GM21529 (cell line): Measurements from ENCODE around the gene TBC1D14.
"Not testable (repeated sequence)": the region's sequence is repeated elsewhere in the genome, so short reads cannot be mapped to it uniquely, and the experiment has no call there.

ENCODE experiments used
- ATAC-seq: cut with Tn5 transposase; IDR thresholded peaks from one replicate; pipeline ENCODE4 v1.9.1; 2021; ENCODE audit not compliant: unreplicated experiment

TBC1D14 gene

DNA sequence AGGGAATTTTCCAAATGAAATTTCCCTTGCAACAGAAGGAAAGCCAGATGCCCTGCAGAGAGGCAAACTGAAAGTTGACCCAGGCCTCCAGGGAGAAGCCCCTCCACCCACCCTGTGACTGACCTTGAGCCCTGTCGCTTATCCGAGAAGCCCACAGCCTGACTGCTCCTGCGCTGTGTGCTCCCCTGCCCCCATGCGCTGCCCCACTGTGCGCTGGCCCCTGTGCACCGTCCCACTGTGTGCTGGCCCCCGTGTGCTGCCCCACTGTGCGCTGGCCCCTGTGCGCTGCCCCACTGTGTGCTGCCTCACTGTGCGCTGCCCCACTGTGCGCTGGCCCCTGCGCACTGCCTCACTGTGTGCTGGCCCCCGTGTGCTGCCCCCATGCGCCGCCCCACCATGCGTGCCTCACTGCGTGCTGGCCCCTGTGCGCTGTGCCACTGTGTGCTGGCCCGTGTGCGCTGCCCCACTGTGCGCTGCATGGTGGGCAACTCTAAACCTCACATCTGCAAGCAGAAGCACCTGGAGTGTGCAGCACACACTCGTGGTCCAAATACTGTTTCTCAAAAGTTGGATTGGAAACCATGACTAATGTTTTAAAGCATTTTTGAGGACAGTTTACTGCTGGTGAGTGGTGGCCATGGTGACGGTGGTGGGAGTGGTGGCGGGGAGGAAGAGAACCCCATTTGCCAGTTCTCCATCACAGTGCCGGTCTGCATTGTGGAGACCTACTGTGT lies 166.5 kb downstream of the TBC1D14 start:
- no peak for ATAC-seq

DNA sequence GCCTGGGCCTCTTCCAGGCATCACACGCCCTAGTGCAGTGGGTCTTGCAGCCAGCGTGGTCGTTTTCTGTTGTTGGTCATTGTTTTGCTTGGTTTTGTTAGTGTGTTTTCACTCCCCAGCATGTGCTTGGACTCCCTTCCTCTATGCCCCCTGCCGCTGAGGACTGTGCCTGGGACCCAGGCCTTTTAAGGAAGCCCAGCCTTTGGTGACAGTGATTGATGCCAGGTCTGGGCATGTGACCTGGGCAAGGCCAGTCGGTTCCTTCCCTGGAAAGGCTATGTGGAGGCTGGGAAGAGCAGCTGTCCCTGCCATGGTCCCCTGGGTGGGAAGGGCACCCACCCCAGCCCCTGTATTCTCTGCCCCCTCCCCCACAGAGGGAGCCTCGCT lies 167.1 kb downstream of the TBC1D14 start:
- ATAC-seq = no peak

DNA sequence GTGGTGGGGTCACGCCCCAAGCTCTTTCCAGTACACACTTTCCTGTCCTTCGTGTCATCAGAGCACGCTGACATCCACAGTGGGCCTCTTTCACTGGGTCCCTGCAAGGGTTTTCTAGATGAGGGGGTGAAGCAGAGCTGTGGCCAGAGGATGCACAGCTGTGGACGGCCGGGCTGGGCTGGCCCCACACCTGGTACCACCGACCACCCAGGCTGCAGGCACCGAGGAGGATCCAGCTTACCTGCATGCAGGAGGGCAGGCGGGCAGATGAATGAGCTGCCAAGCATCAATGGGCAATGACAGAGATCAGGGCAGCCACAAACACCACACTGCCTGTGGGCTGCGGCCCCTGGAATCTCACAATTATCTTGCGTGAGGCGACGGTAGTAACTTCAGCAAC lies 167.7 kb downstream of the TBC1D14 start:
- ATAC-seq = no peak

DNA sequence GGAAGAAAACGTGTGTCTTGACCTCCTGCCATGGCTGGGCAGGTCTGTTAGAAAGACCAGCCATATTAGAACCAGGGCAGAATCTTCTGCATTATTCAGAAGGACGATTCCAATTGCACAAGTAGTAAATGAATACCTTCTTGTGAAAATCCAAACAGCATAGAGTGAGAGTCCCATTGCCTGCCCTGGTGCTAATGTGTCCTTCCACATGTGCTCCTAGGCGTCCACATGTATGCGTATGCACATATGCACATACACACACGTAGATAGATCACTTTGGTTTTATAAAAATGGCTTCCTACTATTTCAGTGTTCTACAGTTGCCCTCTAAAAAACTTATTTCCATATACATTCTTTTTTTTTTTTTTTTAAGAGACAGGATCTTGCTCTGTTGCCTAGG lies 168.4 kb downstream of the TBC1D14 start:
- no peak for ATAC-seq

DNA sequence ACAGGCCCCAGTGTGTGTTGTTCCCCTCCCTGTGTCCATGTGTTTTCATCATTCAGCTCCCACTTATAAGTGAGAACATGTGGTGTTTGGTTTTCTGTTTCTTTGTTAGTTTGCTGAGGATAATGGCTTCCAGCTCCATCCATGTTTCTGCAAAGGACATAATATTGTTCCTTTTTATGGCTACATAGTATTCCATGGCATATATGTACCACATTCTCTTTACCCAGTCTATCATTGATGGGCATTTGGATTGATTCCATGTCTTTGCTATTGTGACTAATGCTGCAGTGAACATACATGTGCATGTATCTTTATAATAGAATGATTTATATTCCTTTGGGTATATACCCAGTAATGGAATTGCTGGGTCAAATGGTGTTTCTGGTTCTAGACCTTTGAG lies 169.9 kb downstream of the TBC1D14 start:
- not testable (repeated sequence) for ATAC-seq

- ATAC-seq = not testable (repeated sequence)
These were observed 170.3 kb downstream of the TBC1D14 start for GRCh38 chr4:7079909-7080308.
